Stimulated activated CD4-positive, alpha-beta T cell treated with anti-CD3 and anti-CD28 coated beads, TNF-alpha, amount 100 ng/mL, for 1 hour (primary cell): ENCODE results near the gene FMNL2.

Experiments used
- DNase-seq, 3 donors: peaks; one replicate each; pipeline ENCODE4 v3.0.0-alpha.2; 2020; ENCODE audit warnings: low read depth in 3 of 3, low spot score in 1 of 3

FMNL2 gene

DNA sequence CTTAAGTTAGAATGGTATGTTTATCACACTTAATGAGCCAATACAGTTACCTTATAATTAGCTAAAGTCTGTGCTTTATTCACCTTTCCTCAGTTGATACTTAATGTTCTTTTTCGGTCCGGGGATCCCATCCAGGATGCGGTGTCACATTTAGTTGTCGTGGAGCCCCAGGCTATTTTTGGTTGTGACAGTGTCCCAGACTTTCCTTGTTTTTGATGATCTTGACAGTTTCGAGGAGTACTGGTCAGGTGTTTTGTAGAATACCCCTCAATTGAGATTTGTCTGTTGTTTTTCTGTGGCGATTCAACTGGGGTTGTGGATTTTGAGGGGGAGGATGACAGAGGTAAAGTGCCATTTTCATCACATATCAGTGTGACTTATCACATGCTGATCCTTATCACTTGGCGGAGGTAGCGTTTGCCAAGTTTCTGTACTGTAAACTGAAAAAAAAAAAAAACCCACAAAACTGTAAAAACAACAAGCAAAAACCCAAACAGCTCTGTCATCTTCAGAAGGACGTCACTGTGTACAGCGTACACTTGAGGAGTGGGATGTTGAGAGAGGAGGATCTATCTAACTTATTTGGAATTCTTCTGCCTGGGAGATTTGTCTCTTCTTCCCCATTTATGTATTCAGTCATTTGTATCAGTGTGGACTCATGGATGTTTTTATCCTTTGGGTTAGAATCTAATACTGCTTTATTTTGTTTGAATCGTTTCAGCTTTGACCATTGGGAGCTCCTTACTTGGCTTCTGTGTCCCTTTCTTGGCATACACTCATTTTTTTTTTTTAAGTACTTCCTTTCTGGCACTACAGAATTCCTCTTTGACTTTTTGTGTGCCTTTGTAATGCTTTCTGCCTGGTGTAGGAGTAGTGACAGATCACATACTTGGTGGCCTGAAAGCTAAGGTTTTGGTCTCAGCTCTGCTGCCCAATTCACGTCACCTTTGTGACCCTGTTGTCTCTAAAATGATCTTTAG, 68.1 kb downstream of the FMNL2 start:
- no peak for DNase-seq

DNA sequence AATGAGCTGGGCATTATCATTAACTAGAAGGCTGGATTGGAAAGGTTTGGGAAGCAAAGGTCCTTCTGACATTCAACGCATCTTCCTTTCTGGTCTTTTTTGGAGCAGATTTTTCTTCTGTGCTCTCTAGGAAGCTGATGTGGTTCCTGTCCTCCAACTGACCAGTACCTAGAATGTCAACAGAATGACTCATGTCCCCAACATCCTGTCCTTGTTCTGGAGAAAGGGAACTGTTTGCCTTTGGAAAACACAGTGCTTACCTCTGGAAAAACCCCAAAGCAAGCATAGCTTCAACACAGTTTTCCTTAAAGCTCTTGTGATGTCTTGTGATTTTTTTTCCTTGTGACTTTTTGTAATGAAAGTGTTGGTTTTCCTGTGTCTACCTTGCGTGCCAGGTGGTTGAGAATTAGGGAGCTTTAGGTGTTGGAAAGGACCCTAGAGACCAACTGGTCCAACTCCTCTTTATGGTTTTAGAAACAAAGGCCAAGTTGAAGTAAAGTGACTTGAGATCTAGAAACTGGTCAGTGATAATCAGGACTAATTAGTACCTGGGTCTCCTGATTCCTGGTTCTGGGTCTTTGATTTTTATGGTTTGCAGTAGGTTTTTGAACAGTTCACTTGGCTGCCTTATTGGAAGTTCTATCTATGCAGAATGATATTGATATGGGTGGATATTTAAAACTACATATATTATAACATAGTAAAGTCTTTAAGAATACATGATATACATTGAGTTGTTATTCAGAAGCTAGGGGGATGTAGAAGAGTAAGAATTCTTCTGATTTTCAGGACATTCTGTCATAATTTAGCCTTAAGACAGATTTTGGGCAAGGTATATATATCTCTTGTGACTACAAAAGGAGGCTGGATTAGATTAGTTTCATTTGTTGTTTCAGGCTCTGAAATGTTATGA, 70.5 kb downstream of the FMNL2 start:
- no peak for DNase-seq

DNA sequence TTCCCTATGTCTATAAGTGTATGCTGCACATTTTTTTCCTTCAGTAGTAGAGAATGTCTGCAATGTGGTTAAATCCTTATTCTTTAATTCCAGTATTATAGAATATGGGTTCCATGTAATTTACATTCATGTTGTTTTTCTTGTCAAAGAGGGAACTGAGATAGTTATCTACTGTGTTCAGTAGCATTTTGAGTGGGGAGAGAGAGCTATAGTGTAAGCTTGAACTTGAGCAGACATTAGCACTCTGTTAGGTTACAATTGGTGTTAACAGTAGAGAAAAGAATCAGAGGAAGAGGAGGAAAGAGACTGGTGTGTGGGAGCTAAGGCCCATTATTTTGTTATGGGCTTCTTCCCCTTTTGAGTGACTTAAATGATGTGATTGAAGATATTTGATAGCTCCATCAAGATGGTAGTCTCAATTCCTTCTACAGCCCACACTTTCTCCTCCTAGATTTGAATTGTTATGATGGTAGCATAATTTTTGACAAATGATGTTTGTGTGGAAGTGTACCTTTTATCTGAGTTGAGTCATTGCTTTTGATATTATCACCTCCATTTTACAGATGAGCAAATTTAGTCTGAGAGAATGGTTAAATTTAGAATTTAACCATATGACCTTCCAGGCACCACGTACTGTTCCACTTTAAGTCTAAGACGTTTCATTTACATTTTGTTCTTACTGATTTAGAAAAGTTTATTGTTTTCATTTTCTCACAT, 71.3 kb downstream of the FMNL2 start:
- no peak for DNase-seq

DNA sequence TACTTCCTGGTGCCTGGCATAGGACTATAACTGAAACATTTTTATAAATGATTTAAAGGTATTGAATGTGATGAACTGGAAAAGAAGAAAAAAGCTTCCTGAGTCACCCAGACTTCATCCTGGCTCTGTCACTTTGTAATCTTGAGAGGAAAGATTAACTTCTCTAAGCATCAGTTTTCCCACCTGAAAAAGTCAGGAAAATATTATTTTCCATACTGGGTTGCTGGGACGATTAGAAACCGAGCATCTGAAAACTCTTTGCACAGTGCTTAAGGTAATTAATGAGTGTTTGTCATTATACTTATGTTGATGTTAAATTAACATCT, 71.8 kb downstream of the FMNL2 start:
- no peak for DNase-seq

DNA sequence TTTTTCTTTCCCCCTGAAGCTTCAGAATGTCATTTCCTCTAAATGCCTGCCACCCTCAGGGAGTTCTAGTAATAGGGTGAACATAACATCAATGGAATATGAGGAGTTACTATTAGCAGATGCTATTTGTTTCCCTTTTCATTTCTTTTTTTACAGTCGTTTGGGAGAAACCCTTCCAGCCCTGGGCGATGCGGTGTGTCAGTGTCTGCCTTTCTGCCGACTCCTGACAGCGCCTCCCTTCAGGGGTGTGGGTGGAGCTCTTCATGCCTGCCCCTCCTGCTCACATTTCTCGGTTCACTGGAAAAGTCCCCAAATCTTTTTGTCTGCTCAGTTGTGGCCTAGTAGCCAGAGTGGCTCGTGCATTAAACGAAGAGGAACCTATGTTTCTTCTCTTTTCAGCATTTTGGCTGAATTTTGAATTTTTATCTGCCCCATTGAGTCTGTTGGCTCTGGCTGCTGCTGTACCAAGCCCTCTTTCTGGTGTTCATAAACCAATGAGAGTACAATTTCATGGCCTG, 72.3 kb downstream of the FMNL2 start:
- DNase-seq, result no peak

DNA sequence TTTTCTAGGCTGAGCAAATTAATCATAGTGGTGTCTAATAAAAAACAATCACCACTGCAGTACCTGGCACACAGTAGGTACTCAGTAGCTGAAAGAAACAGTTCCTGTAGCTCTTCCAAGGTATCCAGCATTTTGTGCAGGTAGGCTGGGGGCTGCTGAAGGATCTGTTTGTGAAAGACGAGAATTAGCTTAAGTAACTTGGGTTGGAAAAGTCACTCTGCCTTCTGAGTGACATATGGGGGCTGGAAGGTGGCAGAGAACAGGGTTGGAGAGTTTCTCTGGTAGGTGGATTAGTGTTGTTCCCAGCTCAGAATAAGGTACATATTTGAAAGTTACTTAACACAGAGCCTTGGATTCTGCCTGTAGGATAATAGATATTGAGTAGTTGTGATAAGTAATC, 72.8 kb downstream of the FMNL2 start:
- no peak for DNase-seq

DNA sequence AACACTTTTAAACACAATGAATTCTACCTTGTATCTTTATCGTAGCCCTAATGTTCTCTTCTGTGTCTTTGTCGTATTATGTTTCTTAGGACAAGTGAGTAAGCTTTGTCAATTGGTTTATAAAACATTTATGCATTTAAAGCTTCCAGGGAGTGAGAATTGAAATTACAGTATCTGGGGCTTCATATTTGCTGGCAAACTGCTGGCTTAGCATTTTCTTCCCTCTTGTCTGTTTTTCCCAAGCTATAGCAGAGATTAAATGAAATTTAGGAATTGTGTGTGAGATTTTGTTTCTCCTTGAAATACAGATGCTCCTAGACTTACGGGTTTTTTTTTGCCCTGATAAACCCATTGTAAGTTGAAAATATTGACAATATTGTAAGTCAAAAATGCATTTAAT, 73.3 kb downstream of the FMNL2 start:
- DNase-seq, result no peak

DNA sequence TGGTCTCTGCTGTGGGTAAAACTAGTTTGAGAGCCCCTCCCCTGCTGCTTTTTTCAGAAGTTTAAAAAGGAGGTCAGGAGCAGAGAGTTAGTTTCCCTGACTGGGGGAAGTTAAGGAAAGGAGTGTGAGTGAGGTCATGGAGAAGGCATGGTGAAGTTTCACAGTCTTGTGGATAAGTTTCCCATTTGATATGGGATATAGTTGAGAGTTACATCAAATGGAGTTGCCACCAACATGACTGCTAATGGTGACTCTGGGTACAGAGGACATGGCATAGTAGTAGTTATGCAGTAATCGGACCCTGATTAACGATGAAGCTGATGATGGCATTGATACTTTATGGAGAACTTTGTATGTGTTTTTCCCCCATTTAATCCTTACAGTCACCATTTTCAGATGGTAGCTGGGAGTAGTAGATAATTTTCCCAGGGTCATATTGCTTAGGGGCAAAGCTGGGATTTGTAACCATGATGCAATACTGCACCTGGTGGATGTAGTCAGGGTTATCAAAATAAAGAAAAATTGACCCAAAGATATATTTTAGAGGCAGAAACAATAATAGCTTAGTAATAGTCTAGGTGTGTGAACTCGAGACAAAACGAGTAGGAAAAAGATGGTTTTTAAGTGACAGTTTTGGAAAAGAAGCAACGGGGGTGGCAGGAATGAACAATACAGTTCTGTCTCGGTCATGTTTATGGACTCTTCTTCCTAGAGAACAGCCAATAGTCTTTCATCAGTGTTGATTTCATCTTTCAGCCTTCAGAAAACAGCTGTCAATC, 74.6 kb downstream of the FMNL2 start:
- DNase-seq, result no peak

DNA sequence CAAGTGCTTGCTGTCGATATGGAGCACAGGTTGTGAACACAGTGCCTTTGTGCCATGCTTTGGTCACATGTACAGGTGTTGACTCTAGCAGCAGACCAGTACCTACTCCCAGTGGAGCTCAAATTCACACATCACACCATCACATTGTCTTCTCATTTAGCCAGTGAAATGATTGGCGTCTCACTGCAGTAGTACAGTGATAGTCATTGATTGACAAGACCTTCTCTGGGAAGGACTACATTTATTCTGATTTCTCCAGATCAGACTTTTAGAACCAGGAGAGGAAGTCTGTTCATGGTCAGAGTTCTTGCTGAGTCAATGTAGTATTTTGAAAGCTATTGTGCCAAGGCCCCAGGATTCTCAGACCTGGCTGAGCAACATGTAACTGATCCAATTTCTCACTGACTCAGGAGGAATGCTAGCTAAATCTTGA, 75.2 kb downstream of the FMNL2 start:
- no peak for DNase-seq

DNA sequence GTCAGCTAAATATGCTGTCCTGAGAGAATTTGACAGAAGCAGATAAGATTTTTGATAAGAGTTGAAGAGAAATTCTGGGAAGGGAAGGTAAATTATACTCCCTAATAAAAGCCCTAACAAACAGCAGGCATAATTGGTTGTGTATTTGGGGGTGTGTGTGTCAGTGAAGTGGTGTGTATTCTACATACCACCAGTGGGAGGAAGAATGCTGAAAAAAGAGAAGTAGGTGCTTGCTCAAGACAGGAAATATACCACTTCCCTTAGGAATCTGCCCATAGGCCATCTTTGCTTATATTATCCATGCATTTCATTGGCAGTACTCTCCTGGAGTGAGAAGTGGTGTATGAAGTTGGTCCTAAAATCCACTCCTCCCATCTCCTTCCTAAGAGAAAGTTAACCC, 76.2 kb downstream of the FMNL2 start:
- DNase-seq, result no peak

DNA sequence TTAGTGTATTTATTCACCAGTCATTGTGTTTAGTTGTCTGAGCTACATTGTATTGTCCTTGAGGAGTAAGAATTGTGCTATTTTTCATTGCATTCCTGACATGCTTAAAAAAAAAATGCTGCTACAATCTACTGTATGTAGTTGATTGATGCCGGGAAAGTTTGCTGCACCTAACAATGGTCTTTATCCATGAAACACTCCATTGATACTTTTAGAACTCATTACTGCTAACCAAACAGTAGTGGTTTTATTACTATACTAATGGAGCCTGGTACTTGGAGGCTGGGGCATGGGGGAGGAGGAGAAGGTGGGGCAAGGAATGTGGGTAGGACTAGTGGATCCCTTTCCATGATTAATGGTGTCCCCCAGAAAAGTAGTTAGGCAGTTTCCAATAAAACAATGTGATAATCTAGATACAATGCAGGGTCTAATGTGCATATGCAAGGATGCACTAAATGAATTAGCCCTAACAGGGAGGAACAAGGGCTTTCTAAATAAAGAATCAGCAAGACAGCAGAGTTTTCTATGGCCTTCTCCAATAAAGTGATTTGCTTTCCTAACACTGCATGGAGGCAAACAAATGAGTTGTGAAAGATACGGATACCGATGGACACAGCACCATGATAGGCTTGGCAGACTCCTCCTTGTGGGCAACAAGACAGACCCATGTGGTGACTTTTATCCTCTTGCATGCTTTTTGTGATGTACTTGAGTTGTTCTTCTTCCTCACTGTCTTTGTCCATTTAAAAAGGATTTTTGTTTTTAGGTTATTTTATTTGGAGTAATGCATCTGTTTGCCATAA, 78.5 kb downstream of the FMNL2 start:
- no peak for DNase-seq

DNA sequence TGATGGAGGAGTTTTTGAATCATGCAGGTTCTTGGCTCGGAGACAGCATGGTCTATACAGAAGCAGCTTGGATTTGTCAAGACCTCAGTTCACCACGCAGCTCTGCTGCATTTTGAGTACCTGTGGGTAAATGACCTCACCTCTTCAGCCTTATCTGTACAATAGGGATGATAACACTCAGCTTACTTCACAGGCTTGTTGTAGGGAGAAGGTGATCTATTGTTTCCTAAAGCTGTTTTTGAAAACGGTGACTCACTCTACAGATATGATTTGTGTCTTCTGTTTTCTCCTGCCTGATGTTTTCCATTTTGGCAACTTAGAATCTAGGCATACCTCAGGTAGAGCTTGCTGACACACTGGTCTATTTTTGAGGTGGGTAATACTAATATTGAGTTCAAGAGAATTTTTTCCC, 80.3 kb downstream of the FMNL2 start:
- DNase-seq, result no peak

DNA sequence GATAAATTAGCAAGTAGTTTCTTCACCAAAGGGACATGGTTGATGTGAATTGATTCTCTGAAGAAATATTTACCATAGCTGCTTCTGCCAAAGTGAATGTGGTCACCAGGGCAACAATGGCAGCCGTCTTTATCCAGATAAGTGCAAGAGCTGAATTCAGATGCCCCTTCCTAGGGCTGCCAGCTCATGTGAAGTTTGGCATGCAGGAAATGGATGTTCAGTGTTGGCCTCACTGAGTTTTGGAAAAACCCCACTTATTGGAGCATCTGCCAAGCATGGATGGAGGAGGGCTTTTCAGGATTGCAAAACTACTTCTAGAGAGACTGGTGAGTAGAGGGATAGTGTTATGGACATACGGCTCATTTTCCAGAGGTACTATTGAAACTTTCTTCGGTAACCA, 80.8 kb downstream of the FMNL2 start:
- DNase-seq, result no peak

DNA sequence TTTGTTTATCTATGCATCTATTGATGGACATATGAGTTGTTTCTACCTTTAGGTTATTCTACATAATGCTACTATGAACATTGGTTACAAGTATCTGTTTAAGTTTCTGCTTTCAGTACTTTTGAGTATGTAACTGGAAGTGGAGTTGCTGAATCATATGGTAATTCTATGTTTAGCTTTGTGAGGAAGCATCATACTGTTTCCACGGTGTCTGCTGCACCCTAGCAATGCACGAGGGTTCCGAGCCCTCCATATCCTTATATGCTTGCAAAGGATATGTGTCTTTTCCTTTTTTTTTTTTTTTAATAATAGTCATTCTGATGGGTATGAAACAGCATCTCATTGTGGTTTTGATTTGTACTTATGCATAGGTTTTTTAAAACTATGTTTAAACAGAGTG, 83.7 kb downstream of the FMNL2 start:
- no peak for DNase-seq

DNA sequence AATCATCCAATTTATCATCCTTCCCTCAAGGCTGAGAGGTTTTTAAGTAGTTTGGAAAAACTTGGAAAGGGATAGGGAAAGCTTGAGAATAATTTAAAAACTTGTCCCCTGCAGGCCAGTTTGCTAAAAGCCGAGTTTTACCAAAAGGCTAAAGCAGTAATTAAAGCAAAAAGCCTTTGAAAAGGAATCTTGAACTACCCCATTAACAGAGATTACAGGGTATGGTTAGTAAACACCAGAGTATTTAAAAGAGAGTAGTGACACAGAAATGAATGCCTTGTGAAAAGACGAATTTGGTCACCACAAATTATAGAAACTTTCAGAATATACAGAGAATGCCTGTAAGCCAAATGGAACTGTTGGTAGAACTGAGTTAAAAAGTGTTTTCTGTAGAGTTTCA, 85.0 kb downstream of the FMNL2 start:
- no peak for DNase-seq

DNA sequence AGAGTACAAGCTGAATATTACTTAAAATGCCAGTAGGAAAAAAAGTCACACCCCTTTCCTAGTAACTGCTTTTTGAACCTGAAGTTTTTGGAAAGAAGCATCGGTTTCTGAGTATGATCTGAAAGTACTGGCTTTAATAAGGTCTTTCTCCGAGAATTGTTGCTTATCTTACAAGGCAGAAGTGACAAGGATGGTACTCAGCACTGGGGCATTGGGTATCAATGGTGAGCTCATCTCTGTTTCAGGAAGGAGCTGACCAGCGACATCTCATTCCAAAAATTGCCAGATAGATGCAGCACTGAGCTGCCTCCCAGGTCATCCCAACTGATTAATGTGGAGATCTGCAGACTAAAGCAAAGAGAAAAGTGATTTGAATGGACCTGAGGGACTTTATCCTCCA, 85.4 kb downstream of the FMNL2 start:
- DNase-seq, result no peak

DNA sequence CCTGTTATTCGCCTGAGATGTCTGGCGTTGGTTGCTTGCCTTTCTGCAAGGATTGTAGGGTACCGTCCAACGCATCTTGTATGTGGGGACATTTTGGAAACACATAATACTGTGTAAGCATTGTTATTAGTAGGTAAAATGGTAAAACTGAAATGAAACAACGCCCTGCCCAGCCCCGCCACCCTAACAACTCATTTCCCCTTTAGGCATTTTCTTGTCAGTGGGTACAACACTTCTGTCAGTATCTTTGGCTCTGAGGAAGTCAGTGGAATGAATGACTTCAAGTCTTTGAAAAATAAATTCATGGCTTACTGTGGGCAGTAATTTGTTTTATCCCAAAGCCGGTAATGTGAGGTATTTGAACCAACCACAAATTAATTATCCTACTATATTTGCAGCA, 86.0 kb downstream of the FMNL2 start:
- DNase-seq, result no peak

DNA sequence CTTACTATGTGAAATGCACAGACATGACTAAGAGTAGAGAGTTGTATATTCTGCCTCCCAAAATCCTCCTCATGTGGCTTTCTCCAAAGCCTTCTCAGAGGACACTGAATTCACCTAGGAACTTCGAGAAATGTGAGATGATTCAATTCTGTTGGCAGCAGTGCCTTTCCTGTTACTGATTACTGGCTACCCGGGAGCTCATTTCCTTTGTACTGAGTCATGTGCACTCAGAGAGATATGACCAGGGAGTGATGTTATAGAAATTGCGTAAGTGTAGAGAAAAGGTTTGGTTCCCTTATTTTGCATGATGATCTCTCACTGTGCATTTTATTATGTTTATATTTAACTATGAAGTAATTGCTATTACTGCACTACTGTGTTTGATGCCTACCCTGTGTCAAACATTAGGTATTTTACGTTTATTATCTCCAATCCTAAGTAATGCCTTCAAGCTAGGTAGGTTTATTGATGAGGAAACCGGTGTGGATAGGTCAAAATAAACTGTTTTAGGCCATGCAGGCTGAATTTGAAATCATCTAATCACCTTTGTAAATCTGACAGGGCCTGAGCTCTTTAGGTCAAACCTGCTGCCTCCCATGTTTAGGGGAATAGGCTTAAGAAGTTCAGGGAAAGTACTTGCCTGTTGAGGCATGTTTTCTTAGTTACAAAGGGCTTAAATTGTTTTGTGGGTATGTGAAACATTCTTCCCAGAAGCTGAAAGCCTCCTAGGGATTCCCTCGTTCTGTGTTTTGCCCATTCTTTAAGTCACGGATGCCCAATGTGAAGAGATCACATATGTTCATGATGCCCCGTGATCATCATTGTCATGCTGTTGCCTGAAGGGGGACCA, 86.8 kb downstream of the FMNL2 start:
- DNase-seq, result no peak

DNA sequence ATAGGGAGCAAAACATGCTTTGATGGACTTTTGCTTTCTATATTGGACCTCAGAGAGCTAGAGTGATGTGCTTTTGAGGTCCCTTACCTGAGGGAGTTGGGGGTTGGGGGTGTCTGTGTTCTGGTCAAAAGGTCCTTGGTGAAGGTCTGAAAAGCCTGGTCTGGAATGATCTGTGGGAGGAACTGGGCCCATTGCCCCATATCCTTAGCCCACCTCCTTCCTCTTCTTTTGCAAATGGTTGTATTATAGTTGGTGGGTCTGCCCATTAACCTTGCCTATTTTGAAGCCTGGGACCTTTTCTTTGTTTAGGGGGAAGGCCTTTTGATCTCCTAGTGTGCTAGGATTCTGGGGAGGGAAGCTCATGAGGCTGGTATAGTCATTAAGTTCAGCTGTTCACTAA, 88.7 kb downstream of the FMNL2 start:
- DNase-seq, result no peak
